GM18498 (cell line): Measurements from ENCODE around the gene GJC1.
"Not testable (repeated sequence)": the region's sequence is repeated elsewhere in the genome, so short reads cannot be mapped to it uniquely, and the experiment has no call there.

Source experiments
- ATAC-seq: cut with Tn5 transposase; IDR thresholded peaks from one replicate; pipeline ENCODE4 v1.9.1; 2021; ENCODE audit warnings: mild to moderate bottlenecking, moderate library complexity; ENCODE audit not compliant: unreplicated experiment

The GJC1 gene

GRCh38 chr17:44846206-44846605 is 16.1 kb upstream of the GJC1 start:
- ATAC-seq: no peak

- no peak for ATAC-seq
Observed at GRCh38 chr17:44844390-44844830, 14.3 kb upstream of the GJC1 start.

- no peak for ATAC-seq
Observed at GRCh38 chr17:44842748-44843147, 12.7 kb upstream of the GJC1 start.

GRCh38 chr17:44840936-44841335 is 10.8 kb upstream of the GJC1 start:
- no peak for ATAC-seq

- no peak for ATAC-seq
Observed at GRCh38 chr17:44840274-44840673, 10.2 kb upstream of the GJC1 start.

- no peak for ATAC-seq
Observed at GRCh38 chr17:44837196-44837595, 7.1 kb upstream of the GJC1 start.

GRCh38 chr17:44832805-44833204 is 2.7 kb upstream of the GJC1 start:
- no peak for ATAC-seq

GRCh38 chr17:44831371-44831770 is 1.3 kb upstream of the GJC1 start:
- no peak for ATAC-seq

GRCh38 chr17:44830359-44831288 is 537 bp upstream of the GJC1 start:
- ATAC-seq: no peak

GRCh38 chr17:44828919-44829522 is 1.1 kb downstream of the GJC1 start:
- ATAC-seq: no peak

- no peak for ATAC-seq
Observed at GRCh38 chr17:44827863-44828262, 2.2 kb downstream of the GJC1 start.

GRCh38 chr17:44826123-44826790 is 3.8 kb downstream of the GJC1 start:
- no peak for ATAC-seq

GRCh38 chr17:44825236-44825635 is 4.9 kb downstream of the GJC1 start:
- ATAC-seq: not testable (repeated sequence)

- no peak for ATAC-seq
Observed at GRCh38 chr17:44820631-44821212, 9.4 kb downstream of the GJC1 start.

GRCh38 chr17:44818508-44818907 is 11.6 kb downstream of the GJC1 start:
- not testable (repeated sequence) for ATAC-seq

- ATAC-seq: no peak
Observed at GRCh38 chr17:44812263-44812662, 17.8 kb downstream of the GJC1 start.

- ATAC-seq: not testable (repeated sequence)
Observed at GRCh38 chr17:44808656-44809388, 21.3 kb downstream of the GJC1 start.

- no peak for ATAC-seq
Observed at GRCh38 chr17:44808156-44808555, 21.9 kb downstream of the GJC1 start.

GRCh38 chr17:44807817-44808155 is 22.3 kb downstream of the GJC1 start:
- no peak for ATAC-seq

- ATAC-seq: no peak
Observed at GRCh38 chr17:44807093-44807816, 22.8 kb downstream of the GJC1 start.
